Neural progenitor cell (in vitro differentiated cells): ENCODE measurements around the gene VPS26A. TPM values are rescaled to one million over a fixed set of nuclear protein-coding genes. Genes with fewer than 3 reads are reported as not detected.
A peak's percentile ranks its signal among the peaks of the same experiment; 100 is the strongest.

Experiments used
- DNase-seq: peaks from one replicate; pipeline ENCODE4 v3.0.0-alpha.2; 2016; ENCODE audit warnings: low spot score
- H2AFZ ChIP-seq: fragments of 200-600 bp; sonication (generic); replicated peaks from 2 replicates; pipeline ENCODE4 v1.6.1; 2016; ENCODE audit warnings: antibody characterized with exemption
- H3F3A ChIP-seq: fragments of 200-600 bp; sonication (generic); 2 replicates; pipeline ENCODE4 v1.6.1; 2016; ENCODE audit warnings: antibody characterized with exemption, low read depth
- H3K27ac ChIP-seq: fragments of 200-600 bp; sonication (generic); 2 replicates; pipeline ENCODE4 v1.5.1; 2016; ENCODE audit warnings: mild to moderate bottlenecking
- H3K27me3 ChIP-seq: fragments of 200-600 bp; sonication (generic); 2 replicates; pipeline ENCODE4 v1.6.1; 2016; ENCODE audit warnings: mild to moderate bottlenecking, moderate library complexity
- H3K36me3 ChIP-seq: fragments of 200-600 bp; sonication (generic); 2 replicates; pipeline ENCODE4 v1.5.1; 2016
- H3K4me1 ChIP-seq: fragments of 200-600 bp; sonication (generic); 2 replicates; pipeline ENCODE4 v1.6.1; 2016; ENCODE audit warnings: mixed run types
- H3K4me2 ChIP-seq: fragments of 200-600 bp; sonication (generic); 2 replicates; pipeline ENCODE4 v1.6.1; 2016
- H3K4me3 ChIP-seq: fragments of 200-600 bp; sonication (generic); 2 replicates; pipeline ENCODE4 v1.5.1; 2016
- H3K79me2 ChIP-seq: fragments of 200-600 bp; sonication (generic); 2 replicates; pipeline ENCODE4 v1.6.1; 2016; ENCODE audit warnings: low read depth
- H3K9ac ChIP-seq: fragments of 200-600 bp; sonication (generic); 2 replicates; pipeline ENCODE4 v1.6.1; 2016
- H3K9me3 ChIP-seq: fragments of 200-600 bp; sonication (generic); 2 replicates; pipeline ENCODE4 v1.5.1; 2016; ENCODE audit warnings: low read depth
- H4K20me1 ChIP-seq: fragments of 200-600 bp; sonication (generic); 2 replicates; pipeline ENCODE4 v1.6.1; 2016; ENCODE audit warnings: low read depth
- H3K27ac Mint-ChIP-seq: 3 replicates; pipeline ENCODE4 v1.8.0; 2021; ENCODE audit warnings: mixed read lengths
- H3K27me3 Mint-ChIP-seq: 2 replicates; pipeline ENCODE4 v1.8.0; 2022; ENCODE audit warnings: low read depth, mild to moderate bottlenecking, inconsistent platforms, moderate library complexity, mixed read lengths; ENCODE audit not compliant: insufficient read depth
- H3K36me3 Mint-ChIP-seq: 3 replicates; pipeline ENCODE4 v1.8.0; 2021; ENCODE audit warnings: mixed read lengths
- H3K4me1 Mint-ChIP-seq: 3 replicates; pipeline ENCODE4 v1.8.0; 2021; ENCODE audit warnings: mixed read lengths
- H3K4me3 Mint-ChIP-seq: 3 replicates; pipeline ENCODE4 v1.8.0; 2021; ENCODE audit warnings: mild to moderate bottlenecking, moderate library complexity, mixed read lengths
- H3K9me3 Mint-ChIP-seq: 3 replicates; pipeline ENCODE4 v1.8.0; 2020; ENCODE audit warnings: mixed read lengths
- CTCF ChIP-seq: fragments of 200-600 bp; sonication (generic); IDR thresholded peaks from 2 replicates; pipeline ENCODE4 v1.5.1; 2017; ENCODE audit warnings: antibody characterized with exemption, mild to moderate bottlenecking
- EZH2 ChIP-seq: fragments of 200-600 bp; sonication (generic); IDR thresholded peaks from 2 replicates; pipeline ENCODE4 v1.6.1; 2017; ENCODE audit warnings: antibody characterized with exemption, mild to moderate bottlenecking, moderate library complexity
- EZH2phosphoT487 ChIP-seq: fragments of 200-600 bp; sonication (generic); IDR thresholded peaks from 2 replicates; pipeline ENCODE4 v1.6.1; 2017; ENCODE audit warnings: antibody characterized with exemption
- total RNA-seq: library from RNA; depleted of rRNA; stranded (reverse); fragments of >200 nt; gene quantifications from 2 replicates; pipeline ENCODE4 v1.2.3, GENCODE V29; 2015; ENCODE audit warnings: low replicate concordance

VPS26A gene
- total RNA-seq, 1 donor from 2014 or later, result 56.0 TPM

DNA sequence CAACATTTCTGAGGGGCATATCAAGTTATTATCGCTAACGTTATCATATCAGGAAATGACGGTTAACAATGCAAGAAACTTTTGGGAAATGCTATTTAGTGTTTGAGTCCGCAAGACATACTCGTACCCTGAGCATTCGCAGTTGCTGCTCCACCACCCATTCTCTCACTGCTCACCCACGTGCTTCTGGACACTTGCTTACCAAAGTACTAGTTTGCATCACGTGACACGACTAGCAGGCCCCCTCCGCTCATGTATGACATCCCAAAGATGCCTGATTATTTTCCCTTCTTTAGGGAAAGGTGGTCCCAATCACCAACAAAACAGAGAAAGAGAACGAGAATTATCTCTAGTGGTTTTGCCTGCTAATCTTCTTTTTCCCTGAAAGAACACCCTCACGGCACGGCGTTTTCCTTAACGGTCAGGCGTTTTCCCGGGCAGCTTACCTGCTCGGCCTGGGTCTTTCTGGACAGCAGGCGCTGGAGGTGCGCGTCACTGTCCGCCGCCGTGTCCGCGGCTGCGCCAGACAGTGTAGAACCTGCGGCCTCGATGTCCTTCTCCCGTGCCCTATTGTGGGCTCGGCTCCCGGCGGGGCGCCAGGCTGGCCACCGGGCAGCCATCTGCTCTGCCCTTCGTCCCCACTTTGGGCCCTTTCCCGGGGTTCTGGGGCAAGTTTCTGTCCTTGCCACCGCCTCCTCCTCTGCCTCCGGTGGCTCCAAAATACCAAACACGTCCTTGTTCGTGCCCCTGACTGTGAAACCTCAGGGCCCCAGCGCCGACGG, 56.0 kb downstream of the VPS26A start, which contains the start of gene SUPV3L1:
SUPV3L1 (plus strand) TSS at position 492 of the 782 bp plus-strand sequence; CDS start at position 550, 58 bp downstream.
- peaks cover 4% of the 10 kb centered on the region for H4K20me1 ChIP-seq
- H3K27me3 Mint-ChIP-seq, result peaks cover 4% of the 10 kb centered on the region
- H3K9me3 ChIP-seq, result no peaks in the 10 kb centered on the region
- peaks cover 24% of the 10 kb centered on the region for H3K4me1 Mint-ChIP-seq
- peak within 1 kb of the TSS; percentile 97 for H3K4me3 Mint-ChIP-seq
- H3K79me2 ChIP-seq, result peaks cover 50% of the 10 kb centered on the region
- peak within 1 kb of the TSS; percentile 100 for H3K27ac Mint-ChIP-seq
- no peaks in the 10 kb centered on the region for H3K36me3 Mint-ChIP-seq
- H3K9ac ChIP-seq, result peak within 1 kb of the TSS; percentile 98
- H3K9me3 Mint-ChIP-seq, result no peaks in the 10 kb centered on the region
- H3K27me3 ChIP-seq, result no peaks in the 10 kb centered on the region
- H3K4me3 ChIP-seq, result peak within 1 kb of the TSS; percentile 91
- H3K4me1 ChIP-seq, result peaks cover 8% of the 10 kb centered on the region
- H3F3A ChIP-seq, result no peaks in the 10 kb centered on the region
- no peaks in the 10 kb centered on the region for H3K36me3 ChIP-seq
- H2AFZ ChIP-seq, result peak within 1 kb of the TSS; percentile 86
- H3K4me2 ChIP-seq, result peak within 1 kb of the TSS; percentile 94
- TF ChIP-seq EZH2 (no peak), EZH2phosphoT487 (no peak), CTCF (no peak)
- H3K27ac ChIP-seq, result peak within 1 kb of the TSS; percentile 94
- DNase-seq, result peak; percentile 96

GRCh38 chr10:69180525-69181204, 56.7 kb downstream of the VPS26A start:
- H3K9me3 Mint-ChIP-seq, result no peaks in the 10 kb centered on the region
- peaks cover 8% of the 10 kb centered on the region for H4K20me1 ChIP-seq
- peaks cover 4% of the 10 kb centered on the region for H3K27me3 Mint-ChIP-seq
- H3K4me3 Mint-ChIP-seq, result peak overlapping the region; percentile 97
- DNase-seq, result peak; percentile 43
- peak overlapping the region; percentile 98 for H3K9ac ChIP-seq
- H3K4me3 ChIP-seq, result peak overlapping the region; percentile 91
- peaks cover 24% of the 10 kb centered on the region for H3K4me1 Mint-ChIP-seq
- H3K79me2 ChIP-seq, result peaks cover 55% of the 10 kb centered on the region
- no peaks in the 10 kb centered on the region for H3K36me3 ChIP-seq
- peak overlapping the region; percentile 94 for H3K27ac ChIP-seq
- peak overlapping the region; percentile 86 for H2AFZ ChIP-seq
- peak overlapping the region; percentile 98 for H3K27ac Mint-ChIP-seq
- peaks cover 8% of the 10 kb centered on the region for H3K4me1 ChIP-seq
- H3K9me3 ChIP-seq, result no peaks in the 10 kb centered on the region
- peak overlapping the region; percentile 94 for H3K4me2 ChIP-seq
- TF ChIP-seq EZH2, result no peak
- TF ChIP-seq EZH2phosphoT487, result no peak
- no peak for TF ChIP-seq CTCF
- H3K27me3 ChIP-seq, result no peaks in the 10 kb centered on the region
- H3F3A ChIP-seq, result no peaks in the 10 kb centered on the region
- H3K36me3 Mint-ChIP-seq, result no peaks in the 10 kb centered on the region

GRCh38 chr10:69181433-69181832, 57.5 kb downstream of the VPS26A start:
- Histone ChIP-seq H3K9ac (peak overlapping the region; percentile 98), H3K4me1 (peaks cover 8% of the 10 kb centered on the region)

More at GRCh38 chr10:69181433-69181832, 57.5 kb downstream of the VPS26A start:
- TF ChIP-seq EZH2 (no peak), CTCF (no peak), EZH2phosphoT487 (no peak)
- H3K27me3 ChIP-seq, result no peaks in the 10 kb centered on the region
- peak overlapping the region; percentile 94 for H3K4me2 ChIP-seq
- no peak overlapping the region for H3K27ac Mint-ChIP-seq
- H3F3A ChIP-seq, result no peaks in the 10 kb centered on the region
- H3K4me1 Mint-ChIP-seq, result peaks cover 24% of the 10 kb centered on the region
- no peaks in the 10 kb centered on the region for H3K36me3 ChIP-seq
- no peak overlapping the region for H2AFZ ChIP-seq
- peaks cover 63% of the 10 kb centered on the region for H3K79me2 ChIP-seq
- H3K9me3 Mint-ChIP-seq, result no peaks in the 10 kb centered on the region
- no peaks in the 10 kb centered on the region for H3K36me3 Mint-ChIP-seq
- peaks cover 4% of the 10 kb centered on the region for H3K27me3 Mint-ChIP-seq
- peak overlapping the region; percentile 97 for H3K4me3 Mint-ChIP-seq
- H4K20me1 ChIP-seq, result peaks cover 9% of the 10 kb centered on the region
- H3K27ac ChIP-seq, result no peak overlapping the region
- peak overlapping the region; percentile 91 for H3K4me3 ChIP-seq
- DNase-seq, result peak; percentile 4
- no peaks in the 10 kb centered on the region for H3K9me3 ChIP-seq
